Common myeloid progenitor, CD34-positive (primary cell): ENCODE measurements around the gene POLH.
"Not testable (repeated sequence)": the region's sequence is repeated elsewhere in the genome, so short reads cannot be mapped to it uniquely, and the experiment has no call there.

Source experiments
- CTCF ChIA-PET: fragments of 350-600 bp; sonication (Branson Sonifier 250); formaldehyde crosslinking; loops from one replicate; lab custom pipeline; 2021; ENCODE audit warnings: antibody characterized with exemption; lab: Charles Lee
- POLR2A ChIA-PET: fragments of 350-600 bp; sonication (Branson Sonifier 250); formaldehyde crosslinking; loops from one replicate; lab custom pipeline; 2021; ENCODE audit warnings: antibody characterized with exemption; lab: Charles Lee
- DNase-seq, 3 donors: peaks; one replicate each; pipeline versions ENCODE4 v3.0.0 to v3.0.0-alpha.2; 2013
- H3K27ac ChIP-seq, 2 experiments: 1 replicate in 1 of 2; 2 replicates in 1 of 2; pipeline ENCODE4 v1.7.0; 2013; ENCODE audit warnings: inconsistent platforms in 2 of 2, low read length in 2 of 2, mild to moderate bottlenecking in 2 of 2, low read depth in 1 of 2, moderate library complexity in 1 of 2; ENCODE audit not compliant: severe bottlenecking in 2 of 2, insufficient read depth in 1 of 2, poor library complexity in 1 of 2
- H3K27me3 ChIP-seq, 5 experiments: replicated peaks in 2 of 5; 1 replicate in 3 of 5; 2 replicates in 2 of 5; pipeline versions ENCODE4 v1.6.1 to v1.7.0; 2013; ENCODE audit warnings: low read length in 4 of 5, mild to moderate bottlenecking in 2 of 5, moderate library complexity in 2 of 5, inconsistent platforms in 1 of 5; ENCODE audit not compliant: insufficient read depth in 5 of 5, control insufficient read depth in 4 of 5
- H3K36me3 ChIP-seq, 4 experiments: 1 replicate in 2 of 4; 2 replicates in 2 of 4; pipeline versions ENCODE4 v1.6.1 to v1.7.0; 2013; ENCODE audit warnings: low read length in 3 of 4, control low read depth in 1 of 4, mild to moderate bottlenecking in 1 of 4; ENCODE audit not compliant: control insufficient read depth in 4 of 4, insufficient read depth in 4 of 4
- H3K4me1 ChIP-seq, 4 experiments: 1 replicate in 3 of 4; 2 replicates in 1 of 4; pipeline versions ENCODE4 v1.6.1 to v1.7.1; 2013; ENCODE audit warnings: low read length in 3 of 4, mild to moderate bottlenecking in 3 of 4, control low read depth in 1 of 4, inconsistent platforms in 1 of 4, moderate library complexity in 1 of 4; ENCODE audit not compliant: control insufficient read depth in 4 of 4, insufficient read depth in 4 of 4; ENCODE audit errors: control extremely low read depth in 1 of 4
- H3K4me3 ChIP-seq, 7 experiments: 1 replicate in 4 of 7; 2 replicates in 3 of 7; pipeline versions ENCODE4 v1.5.1 to v1.7.0; 2013; ENCODE audit warnings: mild to moderate bottlenecking in 7 of 7, low read length in 6 of 7, moderate library complexity in 6 of 7, inconsistent platforms in 2 of 7, low read depth in 2 of 7, control low read depth in 1 of 7; ENCODE audit not compliant: insufficient read depth in 4 of 7, control insufficient read depth in 1 of 7; ENCODE audit errors: extremely low read depth in 1 of 7
- H3K9me3 ChIP-seq, 5 experiments: 1 replicate in 4 of 5; 2 replicates in 1 of 5; pipeline versions ENCODE4 v1.6.1 to v1.7.1; 2013; ENCODE audit warnings: low read length in 4 of 5, mild to moderate bottlenecking in 2 of 5, inconsistent platforms in 1 of 5, low read depth in 1 of 5, moderate library complexity in 1 of 5; ENCODE audit not compliant: control insufficient read depth in 4 of 5, insufficient read depth in 2 of 5; ENCODE audit errors: control extremely low read depth in 1 of 5
- WGBS: methylation state at CpG from one replicate; pipeline ENCODE4 v1.1.5; 2013; ENCODE audit not compliant: insufficient coverage; 5-methylcytosine and 5-hydroxymethylcytosine counted together

The POLH gene

DNA sequence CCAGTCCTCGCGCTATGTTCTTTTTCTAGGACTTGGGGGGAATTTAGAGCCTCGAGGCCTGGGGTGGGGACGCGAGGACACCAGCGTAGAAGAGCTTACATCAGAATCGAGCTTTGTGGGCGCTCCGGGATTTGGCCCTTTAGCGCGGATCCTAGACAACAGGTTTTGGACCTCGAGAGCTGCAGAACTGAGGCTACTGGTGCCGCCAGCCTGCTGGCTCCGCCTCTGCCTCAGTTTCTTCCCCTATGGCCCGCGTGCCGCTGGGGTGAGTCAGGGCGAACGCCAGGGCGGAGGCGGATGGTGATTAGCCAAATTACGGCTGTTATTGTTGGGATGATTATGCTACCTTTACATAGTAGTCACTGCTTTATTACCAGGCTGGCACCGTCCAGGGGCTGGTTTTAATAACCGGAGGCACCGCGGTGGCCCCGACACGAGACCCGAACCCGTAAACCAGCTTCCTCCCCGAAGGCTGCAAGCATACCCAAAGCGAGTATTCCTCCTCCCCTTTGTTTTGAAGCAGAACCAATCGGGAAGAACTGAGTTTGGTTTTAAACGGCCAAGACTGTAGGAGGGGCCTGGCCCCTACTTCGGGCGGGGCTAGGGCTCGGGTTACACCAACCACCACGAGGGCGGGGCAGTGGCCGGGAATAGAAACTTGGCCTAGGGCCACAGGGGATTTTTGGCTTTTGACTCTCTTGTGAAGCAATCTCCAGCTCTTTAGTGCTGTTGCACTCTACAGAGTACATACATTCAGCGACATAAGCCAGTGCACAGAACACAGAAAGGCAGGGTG, 53.7 kb downstream of the POLH start:
- H3K9me3 ChIP-seq = no peaks in the 10 kb centered on the region
- POLR2A ChIA-PET = no interaction called here
- CTCF ChIA-PET = interaction anchor here (0.7 to 2.9 kb wide), 6 partner anchors 14 to 36 kb away, joined by 3 to 9 read pairs (median 4); no protein-coding TSS in a partner anchor
- H3K27me3 ChIP-seq = no peaks in the 10 kb centered on the region
- peaks cover 3 to 28% (median 16%) of the 10 kb centered on the region in 4 experiments for H3K36me3 ChIP-seq
- H3K27ac ChIP-seq = peak overlapping the region; percentile 58 to 92
- peak; percentile 96 to 99 (median 98) for DNase-seq
- H3K4me1 ChIP-seq = peaks cover 4 to 36% (median 28%) of the 10 kb centered on the region in 4 experiments
- peak overlapping the region; percentile 65 to 99 (median 89) for H3K4me3 ChIP-seq
- 0% methylated on average over 28 of the region's 41 CpGs for WGBS

DNA sequence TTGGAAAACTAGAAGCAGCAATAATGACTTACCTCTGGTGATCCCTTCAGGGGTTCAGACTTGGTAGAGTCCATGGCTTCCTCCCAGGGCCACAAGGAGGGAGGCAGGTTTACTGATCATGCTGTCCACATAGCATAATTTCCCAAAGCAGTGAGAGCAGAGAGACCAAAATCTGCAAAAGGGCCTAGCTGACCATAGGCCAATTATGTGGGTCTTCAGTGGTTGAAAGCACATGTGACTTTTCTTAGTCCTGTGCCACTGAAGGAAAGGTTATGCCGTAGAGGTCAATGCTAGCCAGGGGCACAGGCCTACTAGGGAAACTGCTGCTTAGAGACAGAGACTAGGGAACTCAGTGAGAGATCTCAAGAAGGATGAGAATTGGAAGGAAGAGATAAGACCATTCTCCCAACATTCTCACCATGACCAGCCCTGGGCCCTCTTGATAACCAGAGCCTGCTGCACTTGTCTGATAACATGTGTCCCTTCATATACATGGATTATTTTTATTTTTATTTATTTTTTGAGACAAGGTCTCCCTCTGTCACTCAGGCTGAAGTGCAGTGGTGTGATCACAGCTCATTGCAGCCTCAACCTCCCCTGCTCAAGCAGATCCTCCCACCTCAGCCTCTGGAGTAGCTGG, 55.1 kb downstream of the POLH start:
- no peaks in the 10 kb centered on the region for H3K27me3 ChIP-seq

DNA sequence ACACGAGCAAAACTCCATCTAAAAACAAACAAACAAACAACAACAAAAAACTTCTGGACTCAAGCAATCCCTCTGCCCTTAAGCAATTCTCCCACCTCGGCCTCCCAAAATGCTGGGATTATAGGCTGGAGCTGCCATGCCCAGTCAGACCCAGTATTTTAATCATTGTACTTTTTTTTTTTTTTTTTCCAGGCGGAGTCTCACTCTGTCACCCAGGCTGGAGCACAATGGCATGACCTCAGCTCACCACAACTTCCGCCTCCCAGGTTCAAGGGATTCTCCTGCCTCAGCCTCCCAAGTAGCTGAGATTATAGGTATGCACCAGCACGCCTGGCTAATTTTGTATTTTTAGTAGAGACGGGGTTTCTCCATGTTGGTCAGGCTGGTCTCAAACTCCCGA, 57.0 kb downstream of the POLH start:
- CTCF ChIA-PET = interaction anchor here (0.7 kb wide), 1 partner anchor 59 kb away, joined by 3 read pairs; no protein-coding TSS in a partner anchor
- WGBS = 98% methylated on average over 5 of the region's 7 CpGs

More for the DNA sequence above, 55.1 kb downstream of the POLH start:
- WGBS = no CpG with 5 or more reads among the region's 1 CpG
- ChIA-PET POLR2A (no interaction called here), CTCF (interaction anchor here (2.9 kb wide), 1 partner anchor 15 kb away, joined by 9 read pairs; no protein-coding TSS in a partner anchor)
- peaks cover 6 to 44% (median 35%) of the 10 kb centered on the region in 4 experiments for H3K4me1 ChIP-seq
- DNase-seq = peak; percentile 72 to 85 (median 75)
- no peaks in the 10 kb centered on the region for H3K9me3 ChIP-seq
- H3K27ac ChIP-seq = peak overlapping the region in 1 of 2 experiments; percentile 92
- no peak overlapping the region for H3K4me3 ChIP-seq
- H3K36me3 ChIP-seq = peaks cover 0 to 15% (median 3%) of the 10 kb centered on the region in 4 experiments

DNA sequence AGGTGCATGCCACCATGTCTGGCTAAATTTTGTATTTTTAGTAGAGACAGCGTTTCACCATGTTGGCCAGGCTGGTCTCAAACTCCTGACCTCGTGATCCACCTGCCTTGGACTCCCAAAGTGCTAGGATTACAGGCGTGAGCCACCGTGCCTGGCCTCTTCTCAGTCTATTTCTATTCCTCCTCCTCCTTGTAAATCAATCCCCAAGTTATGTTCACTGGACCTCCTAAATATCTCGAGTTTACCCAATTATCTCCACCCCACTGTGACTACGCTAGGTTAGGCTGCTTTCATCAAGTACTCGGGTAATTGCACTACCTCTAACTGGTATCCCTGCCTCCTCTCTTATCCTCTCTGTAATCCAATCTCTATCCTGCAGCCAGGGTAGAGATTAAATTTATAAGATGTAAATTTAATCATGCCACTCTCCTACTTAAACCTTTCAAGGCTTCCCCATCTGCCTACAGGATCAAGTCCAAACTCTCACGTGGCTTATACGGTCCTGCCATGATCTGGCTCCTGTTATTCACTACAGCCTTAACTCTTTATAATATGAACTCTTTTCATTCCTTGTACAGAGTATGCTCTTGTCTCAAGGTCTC, 58.8 kb downstream of the POLH start:
- DNase-seq = no peak
- peaks cover 9 to 41% (median 32%) of the 10 kb centered on the region in 4 experiments for H3K4me1 ChIP-seq
- peak overlapping the region in 1 of 2 experiments; percentile 92 for H3K27ac ChIP-seq
- WGBS = 76% methylated on average over 7 of the region's 9 CpGs
- H3K9me3 ChIP-seq = no peaks in the 10 kb centered on the region
- no peaks in the 10 kb centered on the region for H3K27me3 ChIP-seq
- POLR2A ChIA-PET = interaction anchor here (0.7 kb wide), 1 partner anchor 612 kb away, joined by 3 read pairs; the partner anchor contains the start of gene HSP90AB1
- H3K36me3 ChIP-seq = peaks cover 0 to 12% (median 8%) of the 10 kb centered on the region in 4 experiments
- peak overlapping the region in 3 of 7 experiments; percentile 87 to 97 (median 91) for H3K4me3 ChIP-seq
- CTCF ChIA-PET = no interaction called here

More for the DNA sequence above, 57.0 kb downstream of the POLH start:
- H3K9me3 ChIP-seq, H3K27ac ChIP-seq, H3K4me3 ChIP-seq, H3K36me3 ChIP-seq, H3K27me3 ChIP-seq, DNase-seq, POLR2A ChIA-PET: not testable (repeated sequence)
- peaks cover 9 to 48% (median 34%) of the 10 kb centered on the region in 4 experiments for H3K4me1 ChIP-seq

DNA sequence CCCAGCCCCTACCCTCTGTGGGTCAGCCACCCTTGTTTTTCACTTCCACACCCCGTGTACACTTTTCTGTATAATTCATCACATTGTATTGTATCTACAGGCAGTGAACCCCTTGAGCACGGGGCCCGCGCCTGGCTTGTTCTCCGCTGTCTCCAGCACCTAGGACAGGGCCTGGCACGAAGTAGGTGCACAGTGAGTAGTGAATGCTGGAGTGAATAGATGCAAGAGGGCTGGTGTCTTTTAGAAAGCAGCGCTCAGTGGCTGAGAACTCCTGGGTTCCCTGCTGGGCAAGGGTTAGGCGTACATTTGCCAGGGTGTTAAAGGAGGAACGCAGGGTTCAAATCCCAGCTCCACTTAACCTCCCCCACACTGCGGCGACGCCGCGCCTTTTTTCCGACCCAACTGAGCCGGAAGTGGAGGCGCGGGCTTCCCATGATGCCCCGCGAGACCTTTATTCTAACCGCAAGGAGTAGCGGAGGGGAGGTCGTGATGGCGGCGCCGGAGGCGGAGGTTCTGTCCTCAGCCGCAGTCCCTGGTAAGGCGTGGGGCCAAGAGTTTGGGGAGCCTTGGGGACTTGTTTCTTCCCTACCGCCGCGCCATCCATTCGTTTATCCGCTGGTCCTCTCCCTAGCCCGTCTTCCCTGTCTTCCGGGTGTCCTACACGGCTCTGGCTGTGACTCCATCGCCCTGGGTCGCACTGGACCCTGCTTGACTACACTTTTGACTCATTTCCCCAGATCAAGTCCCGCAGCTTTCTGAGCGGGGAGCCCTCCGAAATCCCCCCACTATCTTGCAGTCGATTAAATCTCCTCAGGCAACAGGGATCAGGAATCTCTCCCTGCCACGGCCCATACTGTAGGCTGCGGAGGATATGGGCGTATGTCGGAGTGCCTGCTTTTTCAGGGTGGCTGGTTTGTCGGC, 59.7 kb downstream of the POLH start, which contains the start of gene MAD2L1BP:
Gene MAD2L1BP, plus strand, starts transcription at position 454 of the 921 bp plus-strand sequence. Its CDS starts 36 bp downstream, at position 490.
- POLR2A ChIA-PET = interaction anchor here (0.7 to 0.9 kb wide), 3 partner anchors 10 to 611 kb away, joined by 3 read pairs; partner anchors contain the start of gene HSP90AB1

DNA sequence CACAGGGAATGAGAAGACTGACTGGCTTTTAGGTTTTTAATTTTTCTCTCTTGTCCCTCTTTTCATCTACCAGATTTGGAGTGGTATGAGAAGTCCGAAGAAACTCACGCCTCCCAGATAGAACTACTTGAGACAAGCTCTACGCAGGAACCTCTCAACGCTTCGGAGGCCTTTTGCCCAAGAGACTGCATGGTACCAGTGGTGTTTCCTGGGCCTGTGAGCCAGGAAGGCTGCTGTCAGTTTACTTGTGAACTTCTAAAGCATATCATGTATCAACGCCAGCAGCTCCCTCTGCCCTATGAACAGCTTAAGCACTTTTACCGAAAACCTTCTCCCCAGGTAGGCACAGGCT, 60.3 kb downstream of the POLH start:
- Histone ChIP-seq H3K4me1 (peaks cover 9 to 39% (median 31%) of the 10 kb centered on the region in 4 experiments), H3K27ac (peak overlapping the region; percentile 85 to 92), H3K27me3 (no peaks in the 10 kb centered on the region), H3K4me3 (peak overlapping the region; percentile 74 to 99 (median 91)), H3K9me3 (no peaks in the 10 kb centered on the region), H3K36me3 (peaks cover 0 to 24% (median 15%) of the 10 kb centered on the region in 4 experiments)
- POLR2A ChIA-PET = interaction anchor here (0.9 kb wide), 1 partner anchor 11 kb away, joined by 3 read pairs; no protein-coding TSS in a partner anchor
- CTCF ChIA-PET = interaction anchor here (0.8 to 1.9 kb wide), 3 partner anchors 11 to 28 kb away, joined by 3 to 5 read pairs (median 4); no protein-coding TSS in a partner anchor
- WGBS = 29% methylated on average over 4 of the region's 7 CpGs
- DNase-seq = peak in 1 of 3 donors; percentile 9

More for the DNA sequence above, 59.7 kb downstream of the POLH start, which contains the start of gene MAD2L1BP:
- Histone ChIP-seq H3K36me3 (peaks cover 0 to 19% (median 14%) of the 10 kb centered on the region in 4 experiments), H3K27ac (peak within 1 kb of the TSS; percentile 85 to 92), H3K4me3 (peak within 1 kb of the TSS; percentile 74 to 99 (median 91)), H3K27me3 (no peaks in the 10 kb centered on the region), H3K4me1 (peaks cover 9 to 43% (median 35%) of the 10 kb centered on the region in 4 experiments), H3K9me3 (no peaks in the 10 kb centered on the region)
- CTCF ChIA-PET = interaction anchor here (0.8 to 1.9 kb wide), 3 partner anchors 12 to 27 kb away, joined by 3 to 5 read pairs (median 4); no protein-coding TSS in a partner anchor
- DNase-seq = peak; percentile 78 to 90 (median 88)
- WGBS = 5% methylated on average over 33 of the region's 48 CpGs
